ENCODE data around the gene GPHN.

DNA sequence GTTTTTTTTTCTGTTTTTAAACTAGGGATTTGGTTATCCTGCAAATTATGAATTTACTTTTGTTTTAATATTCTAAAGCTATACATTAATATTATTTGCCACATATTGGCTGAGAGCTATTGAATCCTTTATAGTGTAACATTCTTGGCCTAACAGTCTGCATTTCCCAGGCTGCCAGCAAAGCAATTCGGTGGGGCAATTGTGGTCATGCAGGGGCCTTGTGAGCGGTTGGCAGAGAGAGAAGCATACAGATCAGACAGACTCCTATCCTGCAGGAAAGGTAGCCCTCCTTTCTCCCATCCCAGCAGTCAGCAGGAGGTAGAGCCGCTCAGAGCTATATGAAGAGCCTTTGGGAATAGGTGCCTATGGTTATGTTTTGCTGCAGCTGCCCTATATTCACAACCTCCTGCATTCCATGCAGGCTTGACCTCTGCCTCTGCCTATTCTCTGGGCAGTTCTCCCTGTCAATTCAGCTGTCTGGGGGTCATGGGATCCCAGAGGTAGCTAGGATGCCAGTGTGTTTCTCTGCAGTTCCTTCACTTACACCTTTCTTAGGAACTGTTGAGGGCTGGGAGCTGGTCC, 144.7 kb downstream of the GPHN start:
- no peak for TF ChIP-seq EZH2 (IDR thresholded peaks at IDR 0.05)
- TF ChIP-seq POLR2AphosphoS5 (IDR thresholded peaks at IDR 0.05; ENCODE audit: borderline replicate concordance, low read depth, low read length) = no peak
- no peak for TF ChIP-seq FOXP2 (optimal IDR thresholded peaks at IDR 0.05; ENCODE audit: control extremely low read depth, extremely low read length, insufficient read depth)
